K562 (cell line): ENCODE data around the gene DCST1. TPM values are rescaled to one million over a fixed set of nuclear protein-coding genes. Genes with fewer than 3 reads are reported as not detected.
A peak's percentile ranks its signal among the peaks of the same experiment; 100 is the strongest.

Experiments
- BHLHE40 ChIP-seq: IDR thresholded peaks from 2 replicates; pipeline ENCODE4 v1.6.1; 2011; ENCODE audit warnings: low read length, improper control_type of control experiment
- CBX2 ChIP-seq: fragments of 200-600 bp; sonication (generic); IDR thresholded peaks from one replicate; pipeline ENCODE4 v1.6.1; 2012; ENCODE audit warnings: mild to moderate bottlenecking, low read length, inconsistent platforms; ENCODE audit not compliant: insufficient read depth, poor library complexity, severe bottlenecking
- CREM ChIP-seq: IDR thresholded peaks from 2 replicates; pipeline ENCODE4 v1.6.1; 2014; ENCODE audit warnings: antibody characterized with exemption, low read depth
- CTBP1 ChIP-seq: fragments of 450-650 bp; IDR thresholded peaks from 2 replicates; pipeline ENCODE4 v1.6.1; 2016; ENCODE audit warnings: borderline replicate concordance
- EP300 ChIP-seq: IDR thresholded peaks from 2 replicates; pipeline ENCODE4 v1.6.1; 2012; ENCODE audit warnings: low read length, improper control_type of control experiment
- HNRNPLL ChIP-seq: fragments of 200-400 bp; formaldehyde crosslinking; IDR thresholded peaks from 2 replicates; pipeline ENCODE4 v1.6.1; 2017; ENCODE audit warnings: low read length, low read depth, mild to moderate bottlenecking; ENCODE audit not compliant: poor library complexity, severe bottlenecking
- IFI16 ChIP-seq: fragments of 250-450 bp; sonication (Bioruptor Pico); IDR thresholded peaks from 2 replicates; pipeline ENCODE4 v2.1.2; 2022; ENCODE audit warnings: mild to moderate bottlenecking, inconsistent platforms
- MAFF ChIP-seq: IDR thresholded peaks from 2 replicates; pipeline ENCODE4 v1.6.1; 2012; ENCODE audit warnings: low read length, improper control_type of control experiment
- MGA ChIP-seq: fragments of 450-650 bp; IDR thresholded peaks from 2 replicates; pipeline ENCODE4 v1.6.1; 2016; ENCODE audit warnings: mild to moderate bottlenecking, moderate library complexity
- POLR2AphosphoS2 ChIP-seq: IDR thresholded peaks from 2 replicates; pipeline ENCODE4 v1.6.1; 2012; ENCODE audit warnings: low read length, improper control_type of control experiment
- RAD51 ChIP-seq: fragments of 450-650 bp; IDR thresholded peaks from 2 replicates; pipeline ENCODE4 v1.7.1; 2016; ENCODE audit warnings: low read depth, mild to moderate bottlenecking, borderline replicate concordance
- RBFOX2 ChIP-seq: fragments of 200-400 bp; formaldehyde crosslinking; IDR thresholded peaks from 2 replicates; pipeline ENCODE4 v1.6.1; 2017; ENCODE audit warnings: low read depth, mild to moderate bottlenecking, low read length, moderate library complexity
- RCOR1 ChIP-seq, 2 experiments: IDR thresholded peaks; 2 replicates each; pipeline ENCODE4 v1.6.1; 2012; ENCODE audit warnings: low read depth in 2 of 2, low read length in 2 of 2, borderline replicate concordance in 1 of 2, improper control_type of control experiment in 1 of 2
- TBP ChIP-seq: optimal IDR thresholded peaks from 2 replicates; pipeline ENCODE3; 2011; ENCODE audit warnings: low read depth, low read length, improper control_type of control experiment
- ZC3H11A ChIP-seq: IDR thresholded peaks from 2 replicates; pipeline ENCODE4 v1.6.1; 2012; ENCODE audit warnings: low read depth, low read length, improper control_type of control experiment
- ZNF764 ChIP-seq: fragments of 250-450 bp; sonication (Bioruptor Pico); IDR thresholded peaks from 2 replicates; pipeline ENCODE4 v1.4.0; 2020; ENCODE audit warnings: low read depth, mild to moderate bottlenecking, moderate library complexity
- polyA plus RNA-seq, 8 experiments: library from polyadenylated mRNA; depleted of rRNA in 4 of 8; stranded (reverse) in 5 of 8; unstranded in 3 of 8; fragments of >200 nt; fragmentation: Nextera tagmentation in 2 of 8; fragmentation: Illumina TruSeq in 1 of 8; extraction: Ambion mirVana in 2 of 8; extraction: Trizol in 1 of 8; gene quantifications; 2 replicates each; pipeline versions ENCODE4 v1.2.1 to v1.2.3, GENCODE V29; 2011 to 2014; ENCODE audit warnings: inconsistent platforms in 1 of 8, missing spikeins in 1 of 8
- total RNA-seq, 7 experiments: library from RNA; depleted of rRNA in 6 of 7; stranded (reverse); fragments of >200 nt in 6 of 7; fragmentation: Illumina TruSeq in 2 of 7; extraction: Trizol in 2 of 7; gene quantifications; 2 replicates each; pipeline versions ENCODE4 v1.2.1 to v1.2.3, GENCODE V29; 2011 to 2021; ENCODE audit warnings: low replicate concordance in 1 of 7

The DCST1 gene
- total and polyA plus RNA-seq, 9 of the 15 experiments (the other 6 are each of a cell fraction or from before 2014, with no cell fraction given): not detected

DNA sequence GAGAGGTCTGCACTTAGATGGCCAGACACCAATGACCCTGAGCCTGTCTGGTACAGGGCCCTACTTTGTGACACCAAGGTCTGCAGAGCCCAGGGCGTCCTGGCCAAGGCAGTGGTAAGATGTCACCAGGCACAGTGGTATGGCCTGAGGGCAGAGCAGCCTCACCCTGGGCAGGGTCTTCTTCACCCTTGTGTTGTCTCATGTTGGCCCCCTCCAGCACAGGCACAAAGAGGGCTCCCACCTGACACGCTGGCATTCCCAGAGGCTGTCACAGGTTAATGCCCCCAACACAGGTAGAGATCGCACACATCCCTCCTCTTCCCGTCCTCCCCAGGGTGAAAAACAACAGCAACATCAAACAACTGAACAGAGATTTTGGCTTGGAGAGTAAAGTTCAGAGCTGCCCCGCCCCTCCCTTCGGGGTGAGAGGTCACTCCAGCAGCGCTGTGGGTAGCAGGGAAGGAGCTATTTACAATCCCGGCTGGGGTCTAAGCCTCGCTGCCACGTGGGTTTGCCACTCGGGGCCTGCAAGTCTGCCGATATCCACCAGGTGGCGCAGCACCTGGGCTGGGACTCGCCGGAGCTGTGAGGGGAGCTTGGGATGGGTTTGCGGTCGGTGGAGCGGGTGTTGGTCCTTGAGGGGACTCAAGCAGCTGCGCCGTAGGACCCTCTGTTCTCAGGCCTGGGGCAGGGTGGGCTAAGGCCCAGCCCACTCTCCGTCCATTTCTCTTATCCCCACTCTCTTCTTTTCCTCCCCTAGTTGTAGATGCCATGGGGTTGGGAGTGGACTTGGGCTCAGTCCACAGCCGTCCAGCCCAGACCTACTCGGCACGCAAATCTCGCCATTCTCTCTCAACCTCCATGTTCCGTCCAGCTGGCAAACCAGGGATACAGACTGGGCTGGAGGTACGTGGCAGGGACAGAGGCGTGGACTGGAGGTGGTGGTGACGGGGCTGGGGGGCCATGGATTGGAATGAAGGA is 57.7 kb downstream of the DCST1 start (continued):
- TF ChIP-seq MGA (peak; percentile 80), IFI16 (CRISPR knock-in tag) (no peak), HNRNPLL (peak; percentile 15), CBX2 (no peak), BHLHE40 (0 out of 2 replicates have a peak, but pooled peaks have one; percentile 12), ZNF764 (CRISPR knock-in tag) (peak; percentile 88), RAD51 (peak; percentile 49; the same call in 1 of the 2 replicates), CTBP1 (peak; percentile 70; the same call in 1 of the 2 replicates), TBP (peak; percentile 28), EP300 (peak; percentile 28; the same call in 1 of the 2 replicates), CREM (peak; percentile 48; the same call in 1 of the 2 replicates), POLR2AphosphoS2 (no peak), MAFF (no peak), ZC3H11A (0 out of 2 replicates have a peak, but pooled peaks have one; percentile 73), RCOR1 (IDR thresholded peaks at IDR 0.05; ENCODE audit: borderline replicate concordance in 1 of 2, low read depth in 2 of 2, low read length in 2 of 2) (peak in 1 of 2 experiments; percentile 57; a peak in 1 of 4 replicates), RBFOX2 (0 out of 2 replicates have a peak, but pooled peaks have one; percentile 26)
